ENCODE results near the gene KLK14.

DNA sequence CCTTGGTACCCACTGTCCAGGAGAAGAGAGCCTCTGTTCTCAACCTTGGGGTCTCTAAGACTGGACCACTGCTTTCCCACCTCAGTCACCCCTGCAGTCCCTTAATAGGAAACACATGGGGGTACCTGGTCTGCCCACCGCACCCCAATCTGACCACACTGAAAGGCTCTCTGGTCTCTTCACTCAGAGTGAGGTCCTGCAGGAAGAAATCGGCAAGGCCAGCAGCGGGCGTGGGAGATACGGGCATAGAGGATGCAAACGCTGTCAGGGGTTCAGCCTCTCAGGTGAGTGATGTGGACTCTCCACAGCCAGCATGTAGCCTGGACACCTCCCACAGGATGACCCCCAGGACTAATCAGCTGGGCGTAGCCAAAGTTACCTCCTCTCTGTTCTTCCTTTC, 45.5 kb upstream of the KLK14 start:
- TF ChIP-seq POLR2A (IDR thresholded peaks at IDR 0.05; ENCODE audit: low read length) (no peak), GATA1 (IDR thresholded peaks at IDR 0.05; ENCODE audit: low read depth, low read length) (no peak)
